Activated CD8-positive, alpha-beta memory T cell treated with anti-CD3 and anti-CD28 coated beads, Interleukin-2, amount 50 U/mL, for 24 hours (primary cell): ENCODE results near the gene INO80.
A peak's percentile ranks its signal among the peaks of the same experiment; 100 is the strongest.
"Not testable (repeated sequence)": the region's sequence is repeated elsewhere in the genome, so short reads cannot be mapped to it uniquely, and the experiment has no call there.

Experiments
- DNase-seq: peaks from one replicate; pipeline ENCODE4 v3.0.0-alpha.2; 2020; ENCODE audit errors: extremely low read depth

INO80 gene

GRCh38 chr15:41116116-41116961 is at the start of gene INO80:
Gene INO80 (minus strand): TSS chr15:41116280. CDS start chr15:41096310, 19,970 bp downstream.
- DNase-seq = peak; percentile 92

DNA sequence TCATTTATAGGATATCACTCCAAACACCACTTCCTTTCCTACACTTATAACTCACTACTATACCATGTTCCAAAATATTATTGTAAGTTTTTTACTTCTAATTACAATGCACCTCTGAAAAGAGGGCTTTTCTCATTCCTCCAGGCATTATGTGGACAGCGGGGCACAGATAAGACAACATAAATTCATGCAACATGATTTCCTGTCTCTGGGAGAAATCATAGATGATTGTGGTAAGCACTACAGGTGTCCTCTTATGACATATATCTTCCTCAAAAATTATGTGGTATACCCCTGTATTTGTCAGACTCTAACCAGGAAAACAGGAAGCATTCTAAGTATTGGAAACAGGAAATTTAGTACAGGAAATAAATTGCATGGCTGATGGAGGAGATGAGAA is 45.7 kb upstream of the INO80 start:
- DNase-seq = no peak

GRCh38 chr15:41161336-41161735 is 45.3 kb upstream of the INO80 start:
- no peak for DNase-seq

DNA sequence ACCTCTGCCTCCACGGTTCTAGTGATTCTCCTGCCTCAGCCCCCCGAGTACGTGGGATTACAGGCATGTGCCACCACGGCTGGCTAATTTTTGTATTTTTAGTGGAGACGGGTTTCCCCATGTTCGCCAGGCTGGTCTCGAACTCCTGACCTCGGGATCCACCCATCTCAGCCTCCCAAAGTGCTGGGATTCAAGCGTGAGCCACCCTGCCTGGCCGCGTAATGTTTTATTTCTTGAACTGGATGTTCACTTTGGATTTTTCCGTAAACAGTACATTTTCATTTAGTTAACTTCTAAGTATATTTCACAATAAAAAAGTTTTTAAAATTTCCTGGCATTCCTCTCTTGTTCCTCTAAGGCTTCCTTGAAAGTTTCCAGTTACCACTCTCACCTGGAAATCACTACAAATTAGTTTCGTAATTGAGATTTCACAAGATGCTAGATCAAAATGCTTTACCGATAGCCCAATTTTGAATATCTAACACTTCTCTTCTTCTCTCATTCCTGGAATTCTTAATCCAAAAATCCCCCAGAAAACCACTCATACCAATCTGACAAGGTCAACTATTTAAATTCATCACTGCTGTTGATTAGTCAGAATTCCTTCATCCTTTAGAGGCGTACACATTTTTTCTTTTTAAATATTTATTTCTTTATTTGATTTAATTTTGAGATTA is 44.7 kb upstream of the INO80 start:
- DNase-seq = no peak

DNA sequence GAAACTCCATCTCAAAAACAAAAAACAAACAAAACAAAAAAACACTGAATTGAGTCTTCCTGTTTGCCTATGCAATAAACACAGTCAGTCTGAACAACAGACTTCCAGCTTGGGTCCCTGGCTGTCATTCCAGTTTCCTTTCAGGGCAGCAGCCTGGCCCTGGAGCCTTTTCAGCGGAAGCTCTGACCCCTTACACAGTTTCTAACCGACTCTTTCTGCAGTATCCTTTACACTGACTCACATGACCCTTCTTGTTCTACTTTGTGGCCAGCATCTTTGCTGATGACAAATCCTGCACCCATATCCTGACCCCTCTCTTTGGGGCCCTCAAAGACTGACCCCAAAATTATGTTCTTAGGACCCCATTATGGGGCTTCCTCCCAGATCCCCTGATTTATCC is 38.3 kb upstream of the INO80 start:
- no peak for DNase-seq

- no peak for DNase-seq
These were observed 37.7 kb upstream of the INO80 start for GRCh38 chr15:41153733-41154132.

- DNase-seq = no peak
These were observed 35.4 kb upstream of the INO80 start for GRCh38 chr15:41151451-41152005.

DNA sequence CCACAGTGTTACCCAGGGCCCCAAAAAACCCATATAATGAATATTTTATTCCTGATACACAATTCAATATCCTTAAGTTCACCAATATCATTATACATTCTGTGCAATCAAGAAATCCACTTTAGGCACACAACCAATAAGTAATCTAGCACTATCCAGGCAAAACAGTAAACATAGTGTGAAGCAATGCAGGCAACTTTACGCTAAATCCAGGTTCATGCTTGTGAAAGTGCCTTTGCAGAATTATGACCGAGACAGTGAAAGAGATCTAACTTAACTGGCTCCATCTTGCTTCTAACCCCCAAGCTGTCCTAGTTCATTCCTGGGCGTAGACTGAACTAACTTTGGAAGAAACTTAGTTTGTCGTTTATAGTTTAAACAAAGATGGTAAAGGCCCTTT is 34.2 kb upstream of the INO80 start:
- DNase-seq = no peak

DNA sequence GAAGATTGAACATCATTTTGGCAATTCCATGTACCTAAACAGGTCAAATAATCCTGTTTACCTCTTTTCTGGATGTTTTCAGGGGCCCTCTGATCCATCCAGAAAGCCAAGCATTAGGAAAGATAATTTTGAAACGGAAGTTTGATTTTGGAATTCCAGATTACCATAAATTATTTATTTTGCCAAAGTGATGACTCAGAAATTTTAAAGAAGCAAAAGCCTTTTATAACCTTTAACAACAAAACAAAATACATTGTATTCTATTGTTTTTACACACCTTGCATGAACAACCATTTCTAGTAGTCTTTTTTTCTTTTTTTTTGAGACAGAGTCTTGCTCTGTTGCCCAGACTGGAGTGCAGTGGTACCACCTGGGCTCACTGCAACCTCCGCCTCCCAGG is 32.0 kb upstream of the INO80 start:
- DNase-seq = no peak

DNA sequence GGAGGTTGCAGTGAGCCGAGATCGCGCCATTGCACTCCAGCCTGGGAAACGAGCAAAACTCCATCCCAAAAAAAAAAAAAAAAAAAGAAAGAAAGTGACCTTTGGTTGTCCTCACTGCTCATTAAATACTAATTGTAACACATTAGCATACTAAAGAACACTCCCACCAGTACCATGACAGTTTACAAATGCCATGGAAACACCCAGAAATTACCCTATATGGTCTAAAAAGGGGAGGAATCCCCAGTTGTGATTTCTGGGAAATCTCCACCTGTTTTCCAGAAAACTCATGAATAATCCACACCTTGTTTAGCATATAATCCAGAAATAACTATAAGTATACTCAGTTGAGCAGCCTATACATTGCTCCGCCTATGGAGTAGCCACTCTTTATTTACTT is 23.5 kb upstream of the INO80 start:
- no peak for DNase-seq

- DNase-seq = not testable (repeated sequence)
These were observed 23.0 kb upstream of the INO80 start for GRCh38 chr15:41139112-41139511.

DNA sequence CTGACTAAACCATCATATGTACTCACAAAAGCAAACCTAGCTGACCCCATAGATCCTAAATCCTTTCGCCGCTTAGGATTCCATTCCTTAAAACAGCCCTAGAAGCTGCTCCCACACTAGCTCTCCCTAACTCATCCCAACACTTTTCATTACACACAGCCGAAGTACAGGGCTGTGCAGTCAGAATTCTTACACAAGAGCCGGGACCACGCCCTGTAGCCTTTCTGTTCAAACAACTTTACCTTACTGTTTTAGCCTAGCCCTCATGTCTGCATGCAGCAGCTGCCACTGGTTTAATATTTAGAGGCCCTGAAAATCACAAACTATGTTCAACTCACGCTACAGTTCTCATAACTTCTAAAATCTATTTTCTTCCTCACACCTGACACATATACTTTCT is 19.5 kb upstream of the INO80 start:
- not testable (repeated sequence) for DNase-seq

- no peak for DNase-seq
These were observed 17.4 kb upstream of the INO80 start for GRCh38 chr15:41133454-41133853.

GRCh38 chr15:41132094-41132493 is 16.0 kb upstream of the INO80 start:
- not testable (repeated sequence) for DNase-seq

DNA sequence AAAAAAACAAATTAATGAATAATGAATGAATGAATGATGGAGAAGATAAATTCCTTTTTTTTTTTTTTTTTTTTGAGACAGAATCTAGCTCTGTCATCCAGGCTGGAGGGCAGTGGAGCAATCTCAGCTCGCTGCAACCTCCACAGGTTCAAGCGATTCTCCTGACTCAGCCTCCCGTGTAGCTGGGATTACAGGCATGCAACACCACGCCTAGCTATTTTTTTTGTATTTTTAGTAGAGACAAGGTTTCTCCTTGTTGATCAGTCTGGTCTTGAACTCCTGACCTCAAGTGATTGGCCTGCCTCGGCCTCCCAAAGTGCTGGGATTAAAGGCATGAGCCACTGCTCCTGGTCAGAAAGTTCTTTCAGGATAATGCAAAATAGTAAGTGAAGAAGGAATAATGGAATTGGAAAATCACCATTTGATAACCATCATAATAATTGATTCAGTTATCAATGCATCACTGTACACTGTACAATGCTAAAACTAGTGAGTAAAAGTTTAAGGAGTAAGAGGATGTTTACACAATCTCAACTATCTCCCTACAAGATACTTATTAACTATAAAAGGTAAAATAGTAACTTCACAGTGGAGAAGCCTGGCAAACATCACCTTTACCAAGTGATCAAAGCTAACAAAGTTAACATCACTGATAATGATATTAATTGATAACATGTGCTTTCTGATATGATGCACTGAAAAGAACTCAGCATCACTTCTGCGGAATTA is 12.3 kb upstream of the INO80 start:
- DNase-seq = no peak

- no peak for DNase-seq
These were observed 10.0 kb upstream of the INO80 start for GRCh38 chr15:41125931-41126642.

- DNase-seq = no peak
These were observed 9.1 kb upstream of the INO80 start for GRCh38 chr15:41125063-41125669.

DNA sequence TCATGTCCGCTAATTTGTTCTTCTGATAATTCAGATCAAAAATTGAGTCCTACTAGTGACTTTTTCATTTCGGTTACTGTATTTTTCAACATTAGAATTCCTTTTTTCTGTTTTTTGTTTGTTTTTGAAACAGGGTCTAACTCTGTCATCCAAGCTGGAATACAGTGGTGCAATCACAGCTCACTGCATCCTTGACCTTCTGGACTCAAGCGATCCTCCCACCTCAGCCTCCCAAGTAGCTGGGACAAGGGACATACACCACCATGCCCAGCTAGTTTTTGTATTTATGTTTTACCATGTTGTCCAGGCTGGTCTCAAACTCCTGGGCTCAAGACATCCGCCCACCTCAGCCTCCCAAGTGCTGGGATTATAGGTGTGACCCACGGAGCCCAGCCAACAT is 8.0 kb upstream of the INO80 start:
- DNase-seq = no peak

GRCh38 chr15:41122849-41123248 is 6.8 kb upstream of the INO80 start:
- no peak for DNase-seq

GRCh38 chr15:41121951-41122350 is 5.9 kb upstream of the INO80 start:
- no peak for DNase-seq

DNA sequence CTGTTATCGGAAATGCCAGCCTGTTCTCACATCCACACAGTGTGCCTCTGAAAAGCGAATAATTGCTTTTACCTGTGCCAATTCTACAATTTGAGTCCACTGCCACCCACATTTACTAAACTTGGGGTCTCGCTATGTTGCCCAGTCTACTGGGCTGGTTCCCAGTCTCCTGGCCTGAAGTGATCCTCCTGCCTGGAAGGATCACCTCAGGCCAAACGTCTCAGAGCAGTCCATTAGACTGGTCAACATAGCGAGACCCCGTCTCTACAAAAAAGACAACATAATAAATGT is 827 bp upstream of the INO80 start:
- no peak for DNase-seq
